ENCODE measurements around the gene UGT3A1.
"Not testable (repeated sequence)": the region's sequence is repeated elsewhere in the genome, so short reads cannot be mapped to it uniquely, and the experiment has no call there.

UGT3A1 gene, protein sequence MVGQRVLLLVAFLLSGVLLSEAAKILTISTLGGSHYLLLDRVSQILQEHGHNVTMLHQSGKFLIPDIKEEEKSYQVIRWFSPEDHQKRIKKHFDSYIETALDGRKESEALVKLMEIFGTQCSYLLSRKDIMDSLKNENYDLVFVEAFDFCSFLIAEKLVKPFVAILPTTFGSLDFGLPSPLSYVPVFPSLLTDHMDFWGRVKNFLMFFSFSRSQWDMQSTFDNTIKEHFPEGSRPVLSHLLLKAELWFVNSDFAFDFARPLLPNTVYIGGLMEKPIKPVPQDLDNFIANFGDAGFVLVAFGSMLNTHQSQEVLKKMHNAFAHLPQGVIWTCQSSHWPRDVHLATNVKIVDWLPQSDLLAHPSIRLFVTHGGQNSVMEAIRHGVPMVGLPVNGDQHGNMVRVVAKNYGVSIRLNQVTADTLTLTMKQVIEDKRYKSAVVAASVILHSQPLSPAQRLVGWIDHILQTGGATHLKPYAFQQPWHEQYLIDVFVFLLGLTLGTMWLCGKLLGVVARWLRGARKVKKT

DNA sequence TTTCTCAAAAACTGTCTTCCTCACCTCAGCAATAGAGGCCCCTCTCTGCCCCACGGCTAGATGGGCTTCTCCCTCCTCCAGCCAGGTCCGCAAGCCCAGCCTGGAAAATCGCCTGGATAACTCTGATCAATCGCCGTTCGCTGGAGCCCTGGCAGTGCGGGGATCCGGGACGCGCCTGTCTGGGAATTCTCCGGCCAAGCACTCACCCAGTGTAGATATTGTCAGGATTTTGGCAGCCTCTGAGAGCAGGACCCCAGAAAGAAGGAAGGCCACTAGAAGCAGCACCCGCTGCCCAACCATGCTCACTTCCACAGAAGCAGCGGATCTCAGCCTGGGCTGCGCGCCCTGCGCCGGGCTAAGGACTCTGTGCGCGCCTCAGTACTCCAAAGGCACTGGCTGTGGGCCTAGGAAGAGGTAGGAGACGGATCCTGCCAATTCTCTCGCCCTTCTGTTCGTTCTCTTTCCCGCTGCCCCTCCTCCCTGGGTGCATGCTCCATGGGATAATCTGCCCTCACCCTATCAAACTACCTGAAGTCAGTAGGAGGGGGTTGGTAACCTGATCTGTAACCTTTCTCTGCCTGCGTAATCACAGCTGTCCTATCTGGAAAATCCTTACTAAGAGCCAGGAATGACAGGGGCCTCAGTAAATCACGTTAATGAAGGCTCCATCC, at the start of gene UGT3A1:
UGT3A1 (minus strand) TSS at position 450 of the 671 bp plus-strand sequence; CDS start at position 300, 150 bp downstream.
- DNase-seq = no peak

DNA sequence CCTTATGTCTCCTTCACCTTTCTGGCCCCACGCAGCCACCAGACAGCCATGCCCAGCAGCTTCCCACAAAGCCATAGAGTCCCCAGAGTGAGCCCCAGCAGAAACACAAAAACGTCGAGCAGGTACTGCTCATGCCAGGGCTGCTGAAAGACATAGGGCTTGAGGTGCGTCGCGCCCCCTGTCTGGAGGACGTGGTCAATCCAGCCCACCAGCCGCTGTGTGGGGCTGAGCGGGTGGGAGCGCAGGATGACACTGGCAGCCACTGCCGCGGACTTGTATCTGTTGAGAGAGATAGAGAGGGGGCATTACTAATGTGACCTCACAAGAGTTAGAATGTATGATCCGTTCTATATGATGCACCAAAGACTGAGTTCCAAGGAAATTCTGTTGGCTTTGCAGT, 44.5 kb upstream of the UGT3A1 start:
- DNase-seq = no peak

DNA sequence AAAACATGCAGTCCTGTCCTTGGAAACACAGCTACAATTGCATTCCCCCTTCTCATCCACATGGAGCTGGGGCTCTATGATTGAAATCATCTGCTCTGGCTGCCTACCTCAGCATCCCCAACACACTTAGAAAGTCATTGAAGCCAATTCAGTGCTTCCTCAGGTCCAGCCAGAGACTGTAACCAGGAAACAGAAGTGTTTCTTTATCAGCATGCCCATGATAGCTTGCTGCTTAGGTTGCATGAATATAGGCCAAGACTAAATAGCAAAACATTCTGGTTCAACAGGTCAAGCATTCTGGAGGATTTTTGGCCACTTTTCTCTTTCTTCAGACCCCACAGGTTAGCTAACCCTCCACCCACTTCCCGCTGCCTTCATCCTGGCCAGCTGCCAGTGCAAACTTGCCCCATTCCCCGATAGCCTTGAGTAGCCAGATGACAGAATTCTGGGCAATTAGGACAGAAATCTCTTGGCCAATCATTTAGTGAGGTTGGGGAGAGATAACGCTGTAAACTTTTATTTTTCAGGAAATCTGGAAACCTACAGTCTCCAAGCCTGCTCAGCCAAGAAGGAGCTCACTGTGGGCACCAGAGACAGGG, 43.4 kb upstream of the UGT3A1 start:
- DNase-seq = not testable (repeated sequence)

DNA sequence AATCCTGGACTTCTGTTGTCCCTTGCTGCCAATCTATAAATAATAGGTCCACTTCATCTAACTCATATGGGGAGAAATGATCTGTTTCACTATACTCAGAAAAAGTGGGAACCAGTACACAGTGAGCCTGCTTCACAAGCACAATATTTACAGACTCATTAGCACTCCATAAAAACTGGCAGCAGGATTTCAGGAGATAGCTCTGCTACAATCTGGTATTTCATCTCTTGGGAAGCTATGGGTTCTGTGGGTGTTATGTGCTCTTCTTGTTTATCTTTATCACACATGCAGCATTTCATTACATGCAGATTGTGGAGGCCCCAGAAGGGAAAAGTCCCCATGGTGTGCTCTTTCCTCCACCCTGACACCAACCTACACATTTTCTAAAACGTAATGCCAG, 42.3 kb upstream of the UGT3A1 start:
- no peak for DNase-seq

DNA sequence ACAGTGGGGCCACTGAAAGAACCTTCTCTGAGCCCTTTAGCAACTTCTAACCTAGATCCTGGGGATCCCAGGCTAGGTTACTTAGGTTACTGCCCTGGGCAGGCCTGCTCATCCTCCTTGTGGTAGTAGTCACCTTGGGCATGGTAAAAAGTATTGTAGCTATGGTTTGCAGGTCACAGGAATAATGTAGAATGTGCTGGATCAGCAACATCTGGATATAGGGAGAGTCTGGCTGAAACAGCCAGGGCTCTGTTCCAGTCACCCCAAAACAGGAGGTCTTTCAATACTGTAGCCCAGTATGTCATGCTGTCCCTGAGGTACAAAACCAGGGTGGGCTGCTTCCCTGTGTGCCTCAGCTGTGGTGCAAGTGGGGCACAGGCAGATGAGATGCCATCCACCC, 41.9 kb upstream of the UGT3A1 start:
- DNase-seq = no peak

DNA sequence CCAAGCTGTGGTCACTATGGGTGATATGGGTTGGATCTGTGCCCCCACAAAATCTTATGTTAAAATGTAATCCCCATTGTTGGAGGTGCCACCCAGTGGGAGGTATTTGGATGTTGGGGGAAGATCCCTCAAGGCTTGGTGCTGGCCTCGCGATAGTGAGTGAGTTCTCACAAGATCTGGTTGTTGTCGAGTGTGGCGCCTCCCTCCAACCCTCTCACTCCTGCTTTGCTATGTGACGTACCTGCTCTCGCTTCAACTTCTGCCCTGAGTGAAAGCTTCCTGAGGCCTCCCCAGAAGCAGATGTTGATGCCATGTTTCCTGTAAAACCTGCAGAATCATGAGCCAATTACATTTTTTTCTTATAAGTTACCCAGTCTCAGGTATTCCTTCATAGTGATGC, 40.0 kb upstream of the UGT3A1 start:
- DNase-seq = no peak

DNA sequence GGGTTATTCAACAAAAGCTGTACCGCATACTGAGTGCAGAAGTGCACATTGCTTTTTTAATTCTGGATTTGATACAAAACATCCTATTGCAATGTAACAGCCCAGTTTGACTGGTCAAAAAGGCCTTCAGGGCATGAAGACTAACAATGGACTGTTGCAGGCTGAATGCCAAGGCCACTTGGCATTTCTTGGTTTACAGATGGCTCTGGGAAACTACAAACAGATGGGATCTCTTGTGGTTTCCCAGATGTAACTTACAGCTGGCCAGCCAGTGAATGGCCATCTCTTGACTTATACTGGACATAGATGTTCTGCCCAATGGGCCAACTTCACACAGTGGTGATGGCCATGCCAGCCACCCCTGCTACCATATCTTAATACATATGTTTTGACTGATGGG, 38.7 kb upstream of the UGT3A1 start:
- no peak for DNase-seq

DNA sequence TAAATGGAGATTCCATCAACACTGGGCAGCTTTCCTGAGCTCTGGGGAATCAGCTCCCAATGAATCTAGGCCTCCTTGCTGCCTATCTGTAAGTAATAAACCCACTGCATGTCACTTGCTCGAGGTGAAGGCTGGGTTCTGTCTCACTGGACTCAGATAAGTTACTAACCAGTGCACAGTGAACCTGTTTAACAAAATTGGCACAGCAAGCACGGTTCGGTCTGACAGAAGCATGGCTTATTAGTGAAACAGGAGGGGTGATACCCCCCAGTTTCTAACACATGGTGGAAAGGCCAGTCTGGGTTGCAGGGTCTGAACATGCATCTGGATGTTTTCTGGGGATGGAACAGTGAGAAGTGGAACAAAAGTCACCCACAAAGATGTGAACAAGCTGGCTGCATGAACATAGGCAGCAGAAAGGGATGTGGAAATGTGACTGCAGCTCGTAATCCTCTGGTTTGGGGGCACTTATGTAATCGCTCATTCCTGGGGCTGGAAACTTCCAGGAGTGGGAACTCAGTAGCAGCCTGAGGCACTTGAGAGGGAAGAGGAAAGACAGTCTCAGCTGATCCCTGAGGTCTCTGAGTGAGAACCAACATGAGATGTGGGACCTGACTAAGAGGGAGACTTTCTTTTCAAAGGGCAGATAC, 37.8 kb upstream of the UGT3A1 start:
- no peak for DNase-seq

DNA sequence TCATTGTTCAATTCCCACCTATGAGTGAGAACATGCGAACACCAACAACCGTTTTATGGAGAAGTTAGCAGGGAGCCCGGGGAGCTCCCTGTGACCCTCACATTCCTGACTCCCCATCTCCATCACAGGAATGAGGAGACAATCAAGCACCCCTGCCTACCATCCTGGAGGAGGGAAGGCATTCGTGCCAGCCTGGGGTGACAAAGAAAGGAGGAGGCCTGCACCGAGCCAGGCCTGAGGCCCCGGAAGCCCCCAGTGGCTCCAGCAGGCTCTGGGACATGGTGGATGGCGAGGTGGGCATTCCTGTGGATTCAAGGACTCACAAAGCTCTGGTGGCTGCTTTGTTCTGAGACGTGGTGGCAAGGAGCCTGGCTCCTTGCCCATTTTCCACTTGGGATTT, 36.5 kb upstream of the UGT3A1 start:
- no peak for DNase-seq

DNA sequence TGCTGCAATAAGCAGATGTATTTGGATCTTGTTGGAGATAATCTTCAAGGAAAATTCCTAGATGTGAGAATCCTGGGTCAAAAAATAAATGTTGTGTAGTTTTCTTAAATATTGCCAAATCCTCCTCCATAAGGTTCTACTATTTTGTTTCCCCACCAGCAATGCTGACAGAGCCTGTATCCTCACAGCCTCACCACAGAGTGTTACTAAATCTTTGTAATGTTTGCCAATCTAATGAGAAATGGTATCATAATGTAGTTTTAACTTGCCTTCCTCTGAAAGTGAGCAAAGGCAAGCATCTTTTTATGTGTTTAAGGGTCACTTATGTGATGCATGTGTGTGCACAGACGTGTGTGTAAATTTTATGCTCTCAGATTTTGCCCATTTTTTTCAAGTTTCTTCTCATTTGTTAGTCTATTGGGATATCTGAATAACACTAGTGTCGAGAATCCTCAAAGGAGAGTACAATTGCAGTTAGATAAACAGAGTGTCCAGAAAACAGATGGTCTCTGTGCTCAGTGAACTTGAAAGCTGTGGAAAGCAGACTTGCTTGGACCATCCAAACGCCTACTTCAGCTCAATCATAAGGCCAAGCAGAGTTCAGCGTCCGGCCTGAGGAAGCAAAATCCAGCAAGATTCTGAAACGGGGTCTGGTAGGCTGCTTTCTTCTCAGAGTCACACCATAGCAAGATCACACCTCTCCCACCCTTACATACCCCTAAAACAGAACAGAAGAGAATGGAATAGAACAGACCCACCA, 35.7 kb upstream of the UGT3A1 start:
- no peak for DNase-seq

DNA sequence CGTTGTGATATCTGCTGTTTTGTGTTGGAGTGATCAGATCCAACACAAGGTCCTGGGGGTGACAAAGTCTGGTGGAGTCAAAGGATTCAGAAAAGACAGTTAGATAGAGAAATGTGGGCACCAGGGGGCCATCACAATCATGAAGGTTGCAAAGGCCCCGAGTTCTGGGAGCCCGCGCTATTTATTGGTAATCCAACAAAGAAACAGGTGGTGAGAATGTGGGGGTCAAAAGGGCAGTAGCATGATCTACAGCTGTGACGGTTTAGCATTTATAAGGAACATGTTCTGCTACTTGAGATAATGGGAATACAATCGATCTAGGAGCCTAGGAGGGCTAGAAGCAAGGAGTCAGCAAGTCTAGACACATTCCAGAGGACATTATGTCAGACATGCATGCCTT, 31.1 kb upstream of the UGT3A1 start:
- DNase-seq = not testable (repeated sequence)

DNA sequence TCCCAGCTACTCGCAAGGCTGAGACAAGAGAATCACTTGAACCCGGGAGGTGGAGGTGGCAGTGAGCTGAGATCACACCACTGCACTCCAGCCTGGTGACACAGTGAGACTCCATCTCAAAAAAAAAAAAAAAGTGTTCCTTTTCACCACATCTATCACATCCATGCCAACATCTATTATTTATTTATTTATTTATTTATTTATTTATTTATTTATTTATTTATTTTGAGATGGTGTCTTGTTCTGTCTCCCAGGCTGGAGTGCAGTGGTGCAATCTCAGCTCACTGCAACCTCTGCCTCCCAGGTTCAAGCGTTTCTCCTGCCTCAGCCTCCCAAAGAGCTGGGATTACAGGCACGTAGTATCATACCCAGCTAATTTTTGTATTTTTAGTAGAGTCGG, 28.4 kb upstream of the UGT3A1 start:
- not testable (repeated sequence) for DNase-seq

DNA sequence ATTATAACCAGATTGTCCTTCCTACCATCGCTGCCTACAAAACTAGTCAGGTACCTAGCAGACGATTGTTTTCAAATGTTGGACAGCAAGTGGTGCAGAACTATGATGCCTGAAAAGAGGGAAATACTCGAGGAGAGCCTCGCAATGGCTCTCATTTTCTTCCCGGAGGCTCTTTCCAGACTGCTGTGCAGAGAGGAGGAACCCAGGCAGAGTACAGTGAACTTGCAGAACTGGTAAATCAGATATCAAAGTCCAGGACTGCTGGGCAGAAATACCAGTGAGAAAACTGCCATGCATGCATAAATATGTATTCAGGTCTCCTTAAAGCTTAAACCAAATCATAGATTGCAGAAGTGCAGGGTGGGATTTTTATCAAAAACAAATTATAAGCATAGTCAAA, 26.4 kb upstream of the UGT3A1 start:
- DNase-seq = no peak

DNA sequence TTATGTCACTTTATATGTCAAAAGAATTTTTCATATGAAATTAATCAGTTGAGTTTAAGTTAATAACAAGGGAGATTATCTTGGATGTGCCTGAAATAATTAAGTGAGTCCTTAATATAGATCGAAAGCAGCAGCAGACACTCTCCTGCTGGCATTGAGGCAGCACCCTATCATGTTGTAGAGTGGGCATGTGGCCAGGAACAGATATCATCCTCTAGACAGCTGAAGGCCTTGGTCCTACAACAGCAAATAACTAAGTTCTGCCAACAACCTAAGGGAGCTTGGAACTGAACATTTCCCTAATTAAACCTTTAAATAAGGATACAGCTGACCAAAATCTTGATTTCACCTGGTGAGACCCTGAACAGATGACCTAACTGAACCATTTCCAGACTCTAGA, 25.8 kb upstream of the UGT3A1 start:
- DNase-seq = no peak

DNA sequence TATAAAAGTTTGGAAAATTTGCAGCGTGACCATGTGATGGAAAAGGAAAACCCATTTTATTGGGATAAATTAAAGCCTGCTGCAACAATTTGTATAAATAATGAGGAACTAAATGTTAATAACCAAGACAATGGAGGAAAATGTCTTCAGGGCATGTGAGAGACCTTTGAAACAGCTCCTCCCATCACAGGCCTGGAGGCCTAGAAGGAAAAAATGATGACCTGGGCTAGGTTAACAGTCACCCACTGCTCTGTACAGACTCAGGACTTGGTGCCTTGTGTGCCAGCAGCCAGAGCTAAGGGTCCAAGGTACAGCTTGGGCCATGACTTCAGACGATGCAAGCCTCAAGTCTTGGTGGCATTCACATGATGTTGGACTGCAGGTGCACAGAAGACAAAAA, 22.0 kb upstream of the UGT3A1 start:
- no peak for DNase-seq

DNA sequence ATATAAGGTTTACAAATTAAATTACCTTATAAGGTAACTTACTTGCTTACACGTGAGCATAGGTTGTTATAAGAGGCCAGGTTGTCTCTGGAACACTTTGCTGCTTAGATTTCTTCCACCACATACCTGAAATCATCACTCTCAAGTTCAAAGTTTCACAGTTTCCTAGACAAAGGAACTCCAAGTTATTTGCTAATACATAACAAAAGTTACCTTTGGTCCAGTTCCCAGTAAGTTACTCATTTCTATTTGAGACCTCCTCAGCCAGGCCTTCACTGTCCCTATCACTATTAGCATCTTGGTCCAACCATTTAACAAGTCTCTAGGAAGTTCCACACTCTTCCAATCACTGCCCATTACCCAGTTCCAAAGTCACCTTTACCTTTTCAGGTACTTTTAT, 18.5 kb upstream of the UGT3A1 start:
- no peak for DNase-seq

DNA sequence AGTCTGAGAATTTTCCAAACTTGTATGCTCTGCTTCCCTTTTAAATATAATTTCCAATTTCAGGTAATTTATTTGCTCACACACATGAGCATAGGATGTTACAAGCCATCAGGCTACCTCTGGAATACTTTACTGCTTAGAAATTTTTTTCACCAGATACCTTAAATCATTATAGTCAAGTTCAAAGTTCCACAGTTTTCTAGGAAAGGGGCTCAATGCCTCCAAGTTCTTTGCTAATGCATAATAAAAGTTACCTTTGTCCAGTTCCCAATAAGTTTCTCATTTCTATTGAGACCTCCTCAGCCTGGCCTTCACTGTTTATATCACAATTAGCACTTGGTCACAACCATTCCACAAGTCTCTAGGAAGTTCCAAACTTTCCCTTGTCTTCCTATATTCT, 16.2 kb upstream of the UGT3A1 start:
- DNase-seq = no peak

DNA sequence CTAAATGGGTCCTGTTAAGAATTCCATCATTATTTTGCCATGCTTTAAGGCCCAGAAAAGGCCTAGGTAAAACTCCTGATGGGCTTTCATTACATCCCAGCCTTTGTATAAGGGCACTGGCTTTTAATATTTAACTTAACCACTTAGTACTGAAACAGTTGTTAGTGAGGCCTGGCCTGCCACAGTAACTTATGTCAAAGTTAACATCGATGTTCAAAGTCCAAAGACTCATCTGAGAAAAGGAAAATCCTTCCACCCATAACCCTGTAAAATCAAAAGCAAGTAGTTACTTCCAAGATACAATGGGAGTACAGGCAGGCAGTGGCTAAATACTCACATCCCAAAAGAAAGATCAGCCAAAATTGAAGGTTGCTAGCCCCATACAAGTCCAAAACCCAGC, 15.0 kb upstream of the UGT3A1 start:
- no peak for DNase-seq

DNA sequence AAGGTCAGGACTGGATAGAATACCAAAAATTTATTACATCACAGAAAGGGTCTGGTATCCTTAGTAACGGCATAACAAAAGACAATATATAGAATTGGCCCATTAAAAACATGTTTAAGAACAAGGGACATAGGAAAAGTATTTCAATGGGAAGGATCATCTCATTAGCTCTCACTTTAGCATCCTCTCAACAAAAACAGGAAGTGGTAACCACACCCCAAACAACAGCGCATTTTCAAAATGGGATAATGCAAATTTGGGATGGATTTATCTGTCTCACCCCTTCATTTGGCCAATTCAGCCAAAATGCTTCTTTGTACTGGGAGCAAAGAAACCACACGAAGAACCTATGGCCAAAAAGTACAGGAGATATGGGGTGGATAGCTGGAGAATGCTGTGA, 9.8 kb upstream of the UGT3A1 start:
- DNase-seq = no peak

DNA sequence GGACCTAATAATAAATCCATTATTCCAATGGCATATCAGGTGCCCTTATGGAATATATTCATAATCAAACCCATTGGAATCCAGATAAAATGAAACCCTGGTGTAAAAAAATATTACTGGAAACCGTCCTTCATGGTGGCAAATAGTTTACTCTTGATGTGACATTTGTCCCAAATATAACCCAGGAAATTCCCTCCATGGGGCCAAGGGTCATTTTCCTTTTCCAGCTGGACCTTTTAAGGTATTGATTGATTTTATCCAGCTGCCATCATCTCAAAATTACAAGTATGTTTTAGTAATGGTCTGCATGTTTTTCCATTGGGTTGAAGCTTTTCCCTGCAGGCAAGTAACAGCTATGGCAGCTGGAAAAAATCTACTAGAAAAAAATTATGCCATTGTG, 8.4 kb upstream of the UGT3A1 start:
- no peak for DNase-seq

DNA sequence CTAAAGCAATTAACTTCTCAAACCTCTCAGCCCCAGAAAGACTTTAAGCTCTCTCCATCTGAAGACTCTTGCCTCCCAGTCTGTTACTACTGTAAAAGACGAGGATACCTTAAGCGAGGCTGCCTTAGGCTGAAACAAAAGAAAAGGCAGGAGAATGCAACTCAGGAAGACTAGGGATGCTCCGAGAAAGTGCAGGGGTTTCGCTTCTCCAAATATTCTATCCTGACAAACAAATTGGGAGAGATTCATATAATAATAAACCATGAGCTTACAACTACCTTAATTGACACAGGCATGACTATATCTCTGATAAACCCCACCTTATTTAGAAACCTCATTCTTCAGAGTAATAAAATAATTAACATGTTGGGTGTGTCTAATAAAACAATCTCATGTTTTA, 4.9 kb upstream of the UGT3A1 start:
- DNase-seq = no peak

DNA sequence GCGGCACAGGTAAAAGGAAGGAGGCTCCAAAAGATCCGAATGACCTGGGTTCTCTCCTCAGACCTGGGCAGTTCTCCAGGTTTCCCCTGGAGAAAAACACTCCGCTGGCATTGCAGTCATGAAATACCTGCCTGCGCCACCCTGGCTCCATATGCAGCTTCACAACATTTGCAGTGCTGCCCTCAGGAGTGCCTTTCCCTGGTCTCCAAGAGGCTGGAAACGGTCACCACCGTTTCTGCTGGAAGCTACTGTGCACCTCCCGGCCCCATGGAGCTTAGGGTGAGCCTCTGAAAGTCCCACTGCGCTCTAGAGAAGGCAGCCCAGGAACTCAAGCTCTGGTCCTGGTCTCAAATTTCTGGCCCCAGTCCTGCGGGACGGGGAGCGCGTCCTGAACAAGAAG, 670 bp downstream of the UGT3A1 start:
- DNase-seq = no peak

DNA sequence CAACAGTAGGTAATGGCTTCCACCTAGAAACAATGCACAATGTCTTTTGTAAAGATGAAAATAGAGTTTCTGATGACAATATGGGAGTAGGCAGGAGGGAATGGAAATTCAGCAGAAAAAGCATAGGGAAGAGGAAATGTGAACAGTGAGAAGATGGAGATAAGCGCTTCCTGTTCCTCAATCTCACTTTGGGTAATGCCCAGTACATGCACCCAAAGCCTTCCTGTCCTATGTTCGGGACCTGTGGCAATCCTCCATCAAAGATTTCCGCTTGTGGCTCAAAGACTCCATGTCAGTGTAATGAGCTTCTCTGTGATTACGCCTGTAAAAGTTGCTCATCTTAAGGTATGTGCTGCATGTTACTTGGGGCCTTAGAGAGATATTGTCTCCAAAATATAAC, 2.7 kb downstream of the UGT3A1 start:
- no peak for DNase-seq

Data from NCI-H510A (cell line).